K562 (cell line): ENCODE data around the gene POLA1. TPM values are rescaled to one million over a fixed set of nuclear protein-coding genes. Genes with fewer than 3 reads are reported as not detected.

ENCODE experiments used
- ATAC-seq: fragments of 200-7000 bp; cut with Tn5 transposase; 3 replicates; pipeline ENCODE4 v1.9.1; 2020; ENCODE audit warnings: moderate library complexity
- BruUV-seq: library from RNA; stranded (reverse); fragments of 400-500 nt; replicated peaks from 2 replicates; lab custom pipeline; 2021; lab: Mats Ljungman, UMichigan
- CTCF ChIA-PET: fragments of 300-600 bp; formaldehyde crosslinking; extraction: SDS; loops from one replicate; lab custom pipeline; 2021; ENCODE audit warnings: low intra/inter-chr PET ratio; lab: Yijun Ruan, JAX
- POLR2A ChIA-PET: fragments of 300-600, 350-650 bp; sonication (Branson Sonifier 250); formaldehyde crosslinking; extraction: SDS; loops from one replicate; lab custom pipeline; 2021; ENCODE audit warnings: antibody characterized with exemption, inconsistent platforms; lab: Yijun Ruan, JAX
- DNase-seq, 4 experiments: peaks; one replicate each; pipeline versions ENCODE4 v3.0.0 to v3.0.0-alpha.2; 2011 to 2018; ENCODE audit warnings: low spot score in 3 of 4, mixed read lengths in 3 of 4; ENCODE audit errors: extremely low read depth in 1 of 4
- FAIRE-seq: peaks from 2 replicates; lab custom pipeline; 2011; peaks lifted over from hg19 to GRCh38; lab: Jason Lieb, UNC
- H2AFZ ChIP-seq: 2 replicates; pipeline ENCODE4 v1.6.0; 2011; ENCODE audit warnings: low read depth, low read length, control low read depth, inconsistent platforms
- H3K27ac ChIP-seq: fragments of 200-600 bp; 3 replicates; pipeline ENCODE4 v1.8.0; 2011; ENCODE audit warnings: low read depth, mild to moderate bottlenecking, control low read depth, inconsistent platforms, low read length, moderate library complexity, mixed read lengths; ENCODE audit errors: extremely low read depth
- H3K27me3 ChIP-seq, 2 experiments: fragments of 300-600 bp in 1 of 2; 2 replicates in 1 of 2; 3 replicates in 1 of 2; pipeline versions ENCODE4 v1.6.0 to v1.8.0; 2011; ENCODE audit warnings: inconsistent platforms in 2 of 2, low read length in 2 of 2, mild to moderate bottlenecking in 1 of 2, mixed read lengths in 1 of 2, moderate library complexity in 1 of 2; ENCODE audit not compliant: control insufficient read depth in 2 of 2, insufficient read depth in 2 of 2
- H3K36me3 ChIP-seq: fragments of 300-600 bp; 3 replicates; pipeline ENCODE4 v1.8.0; 2011; ENCODE audit warnings: mild to moderate bottlenecking, low read length, inconsistent platforms; ENCODE audit not compliant: control insufficient read depth, insufficient read depth
- H3K4me1 ChIP-seq, 2 experiments: fragments of 200-600 bp in 1 of 2; replicated peaks in 1 of 2; 2 replicates in 1 of 2; 3 replicates in 1 of 2; pipeline versions ENCODE4 v1.5.1 to v1.8.0; 2011; ENCODE audit warnings: inconsistent platforms in 2 of 2, low read length in 2 of 2, mild to moderate bottlenecking in 1 of 2, mixed read lengths in 1 of 2, moderate library complexity in 1 of 2; ENCODE audit not compliant: control insufficient read depth in 2 of 2, insufficient read depth in 2 of 2
- H3K4me2 ChIP-seq: 2 replicates; pipeline ENCODE4 v1.6.1; 2011; ENCODE audit warnings: low read length, control low read depth, inconsistent platforms, mixed read lengths; ENCODE audit not compliant: insufficient read depth
- H3K4me3 ChIP-seq: fragments of 200-600 bp; sonication (generic), shearing (Covaris generic); 2 replicates; pipeline ENCODE4 v1.5.1; 2016; ENCODE audit warnings: control low read depth, inconsistent platforms
- H3K79me2 ChIP-seq: fragments of 200-600 bp; 3 replicates; pipeline ENCODE4 v1.8.0; 2011; ENCODE audit warnings: low read length, inconsistent platforms; ENCODE audit not compliant: control insufficient read depth, insufficient read depth
- H3K9ac ChIP-seq, 2 experiments: 2 replicates each; pipeline versions ENCODE4 v1.6.0 to v1.6.1; 2011; ENCODE audit warnings: low read depth in 2 of 2, low read length in 2 of 2, control low read depth in 1 of 2, inconsistent platforms in 1 of 2, mild to moderate bottlenecking in 1 of 2, mixed read lengths in 1 of 2; ENCODE audit not compliant: insufficient read depth in 1 of 2
- H3K9me1 ChIP-seq: one replicate; pipeline ENCODE4 v1.6.0; 2011; ENCODE audit warnings: inconsistent platforms, mild to moderate bottlenecking, low read length, moderate library complexity; ENCODE audit not compliant: control insufficient read depth, insufficient read depth
- H3K9me3 ChIP-seq: replicated peaks from 2 replicates; pipeline ENCODE4 v1.5.1; 2011; ENCODE audit warnings: low read depth, low read length, inconsistent platforms; ENCODE audit not compliant: control insufficient read depth, insufficient read depth
- H4K20me1 ChIP-seq: replicated peaks from 2 replicates; pipeline ENCODE4 v1.6.1; 2011; ENCODE audit warnings: low read length, inconsistent platforms, mixed read lengths; ENCODE audit not compliant: control insufficient read depth, insufficient read depth
- BRD9 ChIP-seq: fragments of 450-650 bp; IDR thresholded peaks from 2 replicates; pipeline ENCODE4 v1.6.1; 2018; ENCODE audit warnings: low read depth; ENCODE audit not compliant: partially characterized antibody
- ESRRA ChIP-seq: fragments of 450-650 bp; IDR thresholded peaks from 2 replicates; pipeline ENCODE4 v1.6.1; 2014; ENCODE audit warnings: low read depth, mild to moderate bottlenecking, moderate library complexity, borderline replicate concordance
- FOS ChIP-seq: IDR thresholded peaks from 3 replicates; pipeline ENCODE4 v1.6.1; 2011; ENCODE audit not compliant: insufficient read length; ENCODE audit errors: extremely low read depth
- JUNB ChIP-seq: fragments of 450-650 bp; formaldehyde crosslinking; conservative IDR thresholded peaks from 2 replicates; pipeline ENCODE4 v1.4.0; 2020; ENCODE audit warnings: mild to moderate bottlenecking
- POLR2H ChIP-seq: IDR thresholded peaks from 2 replicates; pipeline ENCODE4 v1.6.1; 2016; ENCODE audit warnings: missing genetic modification characterization, low read depth, mild to moderate bottlenecking, control low read depth, missing compliant biosample characterization, moderate library complexity
- PTTG1 ChIP-seq: fragments of 450-650 bp; IDR thresholded peaks from 2 replicates; pipeline ENCODE4 v1.6.1; 2016; ENCODE audit warnings: low read depth, mild to moderate bottlenecking, missing genetic modification characterization, missing compliant biosample characterization
- U2AF1 ChIP-seq: fragments of 200-400 bp; formaldehyde crosslinking; optimal IDR thresholded peaks from 2 replicates; pipeline ENCODE3; 2017; ENCODE audit warnings: mild to moderate bottlenecking, low read depth, low read length, moderate library complexity
- U2AF2 ChIP-seq: fragments of 200-400 bp; formaldehyde crosslinking; optimal IDR thresholded peaks from 2 replicates; pipeline ENCODE3; 2017; ENCODE audit warnings: low read depth, mild to moderate bottlenecking, low read length
- XRCC4 ChIP-seq: IDR thresholded peaks from one replicate; pipeline ENCODE4 v1.6.1; 2011; ENCODE audit not compliant: insufficient read depth, insufficient read length; ENCODE audit errors: extremely low read depth
- ZNF311 ChIP-seq: fragments of 250-450 bp; sonication (Bioruptor Pico); IDR thresholded peaks from 2 replicates; pipeline ENCODE4 v1.4.0; 2020; ENCODE audit warnings: mild to moderate bottlenecking, moderate library complexity
- WGBS: fragments of 100-300 bp; shearing (Covaris generic); methylation state at CpG from one replicate; pipeline ENCODE4 v1.1.6; 2016; ENCODE audit warnings: low coverage, mixed read lengths; ENCODE audit not compliant: insufficient coverage; ENCODE audit errors: missing lambda C conversion rate; 5-methylcytosine and 5-hydroxymethylcytosine counted together
- in situ Hi-C: fragments of 300-500 bp; cut with MboI; formaldehyde crosslinking; loops from 4 replicates; pipeline ENCODE4 v1.15.0; 2018; ENCODE audit warnings: inconsistent platforms, mixed read lengths
- intact Hi-C: fragments of 100-400 bp; cut with micrococcal nuclease; formaldehyde crosslinking; loops from 2 replicates; pipeline ENCODE4 v1.14.2; 2022
- polyA plus RNA-seq, 8 experiments: library from polyadenylated mRNA; depleted of rRNA in 4 of 8; stranded (reverse) in 5 of 8; unstranded in 3 of 8; fragments of >200 nt; fragmentation: Nextera tagmentation in 2 of 8; fragmentation: Illumina TruSeq in 1 of 8; extraction: Ambion mirVana in 2 of 8; extraction: Trizol in 1 of 8; gene quantifications; 2 replicates each; pipeline versions ENCODE4 v1.2.1 to v1.2.3, GENCODE V29; 2011 to 2014; ENCODE audit warnings: inconsistent platforms in 1 of 8, missing spikeins in 1 of 8
- total RNA-seq, 7 experiments: library from RNA; depleted of rRNA in 6 of 7; stranded (reverse); fragments of >200 nt in 6 of 7; fragmentation: Illumina TruSeq in 2 of 7; extraction: Trizol in 2 of 7; gene quantifications; 2 replicates each; pipeline versions ENCODE4 v1.2.1 to v1.2.3, GENCODE V29; 2011 to 2021; ENCODE audit warnings: low replicate concordance in 1 of 7
- TF ChIP-seq, protein P1 (sequence below): fragments of 200-800 bp; sonication (Bioruptor generic); IDR thresholded peaks from 2 replicates; pipeline ENCODE4 v1.6.1; 2017; ENCODE audit warnings: missing genetic modification characterization, missing compliant biosample characterization
- TF ChIP-seq, protein P2 (sequence below): sonication (generic); formaldehyde crosslinking; IDR thresholded peaks from 2 replicates; pipeline ENCODE4 v1.4.0; 2020; ENCODE audit warnings: mild to moderate bottlenecking, missing genetic modification reagents

The POLA1 gene
- total and polyA plus RNA-seq, 9 of the 15 experiments (the other 6 are each of a cell fraction or from before 2014, with no cell fraction given), result 8.6 to 48.4 (median 27.4) TPM

DNA sequence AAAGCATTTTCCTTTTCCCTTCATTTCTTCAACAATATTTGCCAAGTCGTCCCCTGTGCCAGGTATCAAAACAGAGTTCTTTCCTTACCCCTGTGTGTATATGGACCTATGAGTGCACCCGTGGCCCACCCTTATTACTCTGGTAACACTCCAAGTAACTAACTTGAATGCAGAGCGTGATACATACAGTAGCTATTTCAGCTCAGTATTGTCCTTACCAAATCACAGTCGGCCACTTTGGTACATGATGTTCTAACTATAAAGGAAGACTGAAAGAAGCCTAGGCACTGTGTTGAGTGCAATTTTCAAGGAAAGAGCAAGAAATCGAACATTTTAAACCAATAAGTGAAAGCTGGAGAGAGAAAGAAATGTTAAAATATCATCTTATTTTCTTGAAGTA lies 233.7 kb downstream of the POLA1 start:
- no peak overlapping the region for H3K9ac ChIP-seq
- ChIA-PET CTCF (no interaction called here), POLR2A (no interaction called here)
- no peaks in the 10 kb centered on the region for H3K9me3 ChIP-seq
- intact Hi-C loops, result no loop called here
- no peak overlapping the region for H3K27ac ChIP-seq
- peaks cover 16% of the 10 kb centered on the region; the same call in 1 of the 3 replicates for H3K36me3 ChIP-seq
- 100% methylated on average over 3 of the region's 5 CpGs for WGBS
- H3K27me3 ChIP-seq, result no peaks in the 10 kb centered on the region
- DNase-seq, result no peak
- BruUV-seq, result no TSS peak
- H3K4me3 ChIP-seq, result no peak overlapping the region
- no peaks in the 10 kb centered on the region for H3K4me1 ChIP-seq
- FAIRE-seq, result no peak
- no peaks in the 10 kb centered on the region for H4K20me1 ChIP-seq
- no peak for TF ChIP-seq POLR2H (tag)
- TF ChIP-seq, protein P1, sequence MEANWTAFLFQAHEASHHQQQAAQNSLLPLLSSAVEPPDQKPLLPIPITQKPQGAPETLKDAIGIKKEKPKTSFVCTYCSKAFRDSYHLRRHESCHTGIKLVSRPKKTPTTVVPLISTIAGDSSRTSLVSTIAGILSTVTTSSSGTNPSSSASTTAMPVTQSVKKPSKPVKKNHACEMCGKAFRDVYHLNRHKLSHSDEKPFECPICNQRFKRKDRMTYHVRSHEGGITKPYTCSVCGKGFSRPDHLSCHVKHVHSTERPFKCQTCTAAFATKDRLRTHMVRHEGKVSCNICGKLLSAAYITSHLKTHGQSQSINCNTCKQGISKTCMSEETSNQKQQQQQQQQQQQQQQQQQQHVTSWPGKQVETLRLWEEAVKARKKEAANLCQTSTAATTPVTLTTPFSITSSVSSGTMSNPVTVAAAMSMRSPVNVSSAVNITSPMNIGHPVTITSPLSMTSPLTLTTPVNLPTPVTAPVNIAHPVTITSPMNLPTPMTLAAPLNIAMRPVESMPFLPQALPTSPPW (CRISPR knock-in tag), result no peak
- no peak for TF ChIP-seq JUNB (CRISPR knock-in tag)
- TF ChIP-seq U2AF2, result no peak
- TF ChIP-seq, protein P2, sequence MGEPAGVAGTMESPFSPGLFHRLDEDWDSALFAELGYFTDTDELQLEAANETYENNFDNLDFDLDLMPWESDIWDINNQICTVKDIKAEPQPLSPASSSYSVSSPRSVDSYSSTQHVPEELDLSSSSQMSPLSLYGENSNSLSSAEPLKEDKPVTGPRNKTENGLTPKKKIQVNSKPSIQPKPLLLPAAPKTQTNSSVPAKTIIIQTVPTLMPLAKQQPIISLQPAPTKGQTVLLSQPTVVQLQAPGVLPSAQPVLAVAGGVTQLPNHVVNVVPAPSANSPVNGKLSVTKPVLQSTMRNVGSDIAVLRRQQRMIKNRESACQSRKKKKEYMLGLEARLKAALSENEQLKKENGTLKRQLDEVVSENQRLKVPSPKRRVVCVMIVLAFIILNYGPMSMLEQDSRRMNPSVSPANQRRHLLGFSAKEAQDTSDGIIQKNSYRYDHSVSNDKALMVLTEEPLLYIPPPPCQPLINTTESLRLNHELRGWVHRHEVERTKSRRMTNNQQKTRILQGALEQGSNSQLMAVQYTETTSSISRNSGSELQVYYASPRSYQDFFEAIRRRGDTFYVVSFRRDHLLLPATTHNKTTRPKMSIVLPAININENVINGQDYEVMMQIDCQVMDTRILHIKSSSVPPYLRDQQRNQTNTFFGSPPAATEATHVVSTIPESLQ (CRISPR knock-in tag), result no peak
- no peak for TF ChIP-seq U2AF1
- TF ChIP-seq PTTG1 (tag), result no peak
- TF ChIP-seq BRD9, result no peak
- no peak for TF ChIP-seq ZNF311
- no peak for TF ChIP-seq XRCC4
- no peak for TF ChIP-seq ESRRA
- no peak for TF ChIP-seq FOS
- no peaks in the 10 kb centered on the region for H3K9me1 ChIP-seq
- in situ Hi-C loops, result no loop called here
- no peaks in the 10 kb centered on the region for H3K79me2 ChIP-seq
- H3K4me2 ChIP-seq, result no peak overlapping the region
- no peak for ATAC-seq
- H2AFZ ChIP-seq, result no peak overlapping the region
